Measurements from ENCODE around the gene SLC12A1. TPM values are rescaled to one million over a fixed set of nuclear protein-coding genes. Genes with fewer than 3 reads are reported as not detected.
A peak's percentile ranks its signal among the peaks of the same experiment; 100 is the strongest.

SLC12A1 gene
- polyA plus RNA-seq, 3 donors, result not detected

DNA sequence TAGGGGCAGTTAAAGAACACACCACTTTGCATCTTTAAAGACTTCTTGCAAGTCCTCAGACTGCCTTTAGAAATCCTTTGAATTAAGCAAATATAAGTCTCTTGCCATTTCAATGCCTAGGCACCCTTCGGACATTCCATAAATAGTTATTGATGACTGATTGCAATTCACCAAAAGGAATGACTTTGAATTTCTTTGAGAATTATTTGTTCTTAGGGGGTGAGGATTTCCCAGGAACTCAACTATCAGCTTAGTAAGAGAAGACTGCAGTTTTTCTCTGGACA is 27.5 kb upstream of the SLC12A1 start:
- WGBS (ENCODE audit: insufficient coverage), result no CpG with 5 or more reads among the region's 1 CpG
- no peak for DNase-seq
- H2AFZ ChIP-seq (ENCODE audit: insufficient read depth, low read depth, low read length, poor library complexity, severe bottlenecking), result peak overlapping the region; percentile 76
- H3K4me3 ChIP-seq (replicated peaks in 1 of 3; ENCODE audit: low read depth in 2 of 3, low read length in 3 of 3), result peak overlapping the region in 1 of 3 experiments; percentile 71
- Mint-ChIP-seq H3K9me3 (peaks cover 0 to 5% (median 0%) of the 10 kb centered on the region in 7 donors), H3K36me3 (peaks cover 0 to 3% of the 10 kb centered on the region in 2 donors), H3K27ac (no peak overlapping the region), H3K27me3 (ENCODE audit: low read depth in 3 of 3) (peaks cover 23 to 35% (median 25%) of the 10 kb centered on the region in 3 donors), H3K4me1 (peaks cover 7% of the 10 kb centered on the region), H3K4me3 (peak overlapping the region; percentile 27 to 59)
- H3K9ac ChIP-seq (ENCODE audit: insufficient read depth, low read length, poor library complexity, severe bottlenecking), result no peak overlapping the region
- intact Hi-C loops (cut with micrococcal nuclease), result no loop called here
- H3K27me3 ChIP-seq (ENCODE audit: control insufficient read depth in 2 of 2, insufficient read depth in 2 of 2, low read length in 2 of 2), result peaks cover 29 to 30% of the 10 kb centered on the region in 2 donors
- TF ChIP-seq, protein P1, sequence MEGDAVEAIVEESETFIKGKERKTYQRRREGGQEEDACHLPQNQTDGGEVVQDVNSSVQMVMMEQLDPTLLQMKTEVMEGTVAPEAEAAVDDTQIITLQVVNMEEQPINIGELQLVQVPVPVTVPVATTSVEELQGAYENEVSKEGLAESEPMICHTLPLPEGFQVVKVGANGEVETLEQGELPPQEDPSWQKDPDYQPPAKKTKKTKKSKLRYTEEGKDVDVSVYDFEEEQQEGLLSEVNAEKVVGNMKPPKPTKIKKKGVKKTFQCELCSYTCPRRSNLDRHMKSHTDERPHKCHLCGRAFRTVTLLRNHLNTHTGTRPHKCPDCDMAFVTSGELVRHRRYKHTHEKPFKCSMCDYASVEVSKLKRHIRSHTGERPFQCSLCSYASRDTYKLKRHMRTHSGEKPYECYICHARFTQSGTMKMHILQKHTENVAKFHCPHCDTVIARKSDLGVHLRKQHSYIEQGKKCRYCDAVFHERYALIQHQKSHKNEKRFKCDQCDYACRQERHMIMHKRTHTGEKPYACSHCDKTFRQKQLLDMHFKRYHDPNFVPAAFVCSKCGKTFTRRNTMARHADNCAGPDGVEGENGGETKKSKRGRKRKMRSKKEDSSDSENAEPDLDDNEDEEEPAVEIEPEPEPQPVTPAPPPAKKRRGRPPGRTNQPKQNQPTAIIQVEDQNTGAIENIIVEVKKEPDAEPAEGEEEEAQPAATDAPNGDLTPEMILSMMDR (IDR thresholded peaks at IDR 0.05), result no peak
- no peaks in the 10 kb centered on the region for H4K20me1 ChIP-seq (ENCODE audit: insufficient read depth, low read length)
- H3K36me3 ChIP-seq (replicated peaks in 1 of 2; ENCODE audit: control insufficient read depth in 1 of 2, insufficient read depth in 2 of 2, low read length in 2 of 2), result no peaks in the 10 kb centered on the region
- peaks cover 4 to 13% of the 10 kb centered on the region in 2 donors for H3K4me1 ChIP-seq (ENCODE audit: control insufficient read depth in 1 of 2, insufficient read depth in 2 of 2, low read length in 2 of 2)
- H3K27ac ChIP-seq (ENCODE audit: low read depth in 1 of 2, low read length in 2 of 2), result no peak overlapping the region
- H3K9me3 ChIP-seq (replicated peaks in 1 of 2; ENCODE audit: control insufficient read depth in 1 of 2, insufficient read depth in 1 of 2, low read length in 2 of 2), result peaks cover 0 to 6% of the 10 kb centered on the region in 2 donors
- peak overlapping the region; percentile 76 for H3K4me2 ChIP-seq (replicated peaks; ENCODE audit: extremely low read depth, low read length, poor library complexity, severe bottlenecking)
- H3K79me2 ChIP-seq (ENCODE audit: insufficient read depth, low read length), result no peaks in the 10 kb centered on the region

DNA sequence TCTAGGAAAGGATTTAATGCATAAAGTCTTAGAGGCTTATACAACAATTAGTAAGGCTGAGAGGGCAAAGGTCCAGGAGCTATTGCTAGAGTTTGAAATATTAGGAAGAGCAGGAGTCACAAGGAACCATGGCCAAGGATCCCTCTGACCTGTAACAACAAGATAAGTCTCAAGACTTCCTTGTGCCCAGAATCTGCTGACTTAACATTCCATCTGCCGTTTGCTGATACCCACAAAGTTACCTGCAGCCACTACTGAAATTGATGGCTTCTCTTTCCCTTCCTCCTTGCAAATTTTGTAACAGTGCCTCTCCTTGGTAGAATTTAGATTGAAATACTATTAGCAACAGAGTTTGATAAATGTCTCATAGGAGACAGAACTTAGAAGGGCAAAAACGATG is 23.4 kb upstream of the SLC12A1 start:
- TF ChIP-seq, protein P1 (IDR thresholded peaks at IDR 0.05), result no peak
- Mint-ChIP-seq H3K27me3 (ENCODE audit: low read depth in 3 of 3) (peaks cover 14 to 26% (median 19%) of the 10 kb centered on the region in 3 donors), H3K27ac (no peak overlapping the region), H3K4me1 (peaks cover 2% of the 10 kb centered on the region), H3K4me3 (no peak overlapping the region), H3K9me3 (peaks cover 0 to 5% (median 1%) of the 10 kb centered on the region in 7 donors), H3K36me3 (peaks cover 0 to 3% of the 10 kb centered on the region in 2 donors)
- Histone ChIP-seq H3K79me2 (ENCODE audit: insufficient read depth, low read length) (no peaks in the 10 kb centered on the region), H3K36me3 (replicated peaks in 1 of 2; ENCODE audit: control insufficient read depth in 1 of 2, insufficient read depth in 2 of 2, low read length in 2 of 2) (no peaks in the 10 kb centered on the region), H3K27ac (ENCODE audit: low read depth in 1 of 2, low read length in 2 of 2) (no peak overlapping the region), H3K9ac (ENCODE audit: insufficient read depth, low read length, poor library complexity, severe bottlenecking) (no peak overlapping the region), H2AFZ (ENCODE audit: insufficient read depth, low read depth, low read length, poor library complexity, severe bottlenecking) (no peak overlapping the region), H3K4me3 (replicated peaks in 1 of 3; ENCODE audit: low read depth in 2 of 3, low read length in 3 of 3) (no peak overlapping the region), H3K9me3 (replicated peaks in 1 of 2; ENCODE audit: control insufficient read depth in 1 of 2, insufficient read depth in 1 of 2, low read length in 2 of 2) (peaks cover 0 to 6% of the 10 kb centered on the region in 2 donors), H3K4me2 (replicated peaks; ENCODE audit: extremely low read depth, low read length, poor library complexity, severe bottlenecking) (no peak overlapping the region), H3K4me1 (ENCODE audit: control insufficient read depth in 1 of 2, insufficient read depth in 2 of 2, low read length in 2 of 2) (peaks cover 4 to 8% of the 10 kb centered on the region in 2 donors), H3K27me3 (ENCODE audit: control insufficient read depth in 2 of 2, insufficient read depth in 2 of 2, low read length in 2 of 2) (peaks cover 19 to 23% of the 10 kb centered on the region in 2 donors), H4K20me1 (ENCODE audit: insufficient read depth, low read length) (no peaks in the 10 kb centered on the region)
- intact Hi-C loops (cut with micrococcal nuclease), result no loop called here
- DNase-seq, result no peak
- WGBS (ENCODE audit: insufficient coverage), result 20% methylated on average over 1 of the region's 2 CpGs

Measured in CD14-positive monocyte (primary cell).